ENCODE data around the gene MIB2.
"Not testable (repeated sequence)": the region's sequence is repeated elsewhere in the genome, so short reads cannot be mapped to it uniquely, and the experiment has no call there.

- not testable (repeated sequence) for TF ChIP-seq CTCF (conservative IDR thresholded peaks at IDR 0.05; ENCODE audit: low read depth, low read length); EZH2 (IDR thresholded peaks at IDR 0.05; ENCODE audit: borderline replicate concordance, low read depth, low read length, poor library complexity, severe bottlenecking)
Measured at GRCh38 chr1:1640711-1641461, 25.6 kb downstream of the MIB2 start.
